Activated CD4-positive, alpha-beta T cell treated with anti-CD3 and anti-CD28 coated beads, Interleukin-2, amount 50 U/mL, for 1 hour (primary cell): ENCODE measurements around the gene THSD4.

Experiments
- DNase-seq: peaks from one replicate; pipeline ENCODE4 v3.0.0-alpha.2; 2020

Gene THSD4

GRCh38 chr15:71114887-71115566 is at the start of gene THSD4:
Gene THSD4 (plus strand): TSS chr15:71115471.
- DNase-seq = peak; percentile 45

- DNase-seq = no peak
Measured at GRCh38 chr15:71066983-71067382, 48.3 kb upstream of the THSD4 start.

- DNase-seq = no peak
Measured at GRCh38 chr15:71069693-71070092, 45.6 kb upstream of the THSD4 start.

GRCh38 chr15:71071529-71071928 is 43.7 kb upstream of the THSD4 start:
- DNase-seq = no peak

- no peak for DNase-seq
Measured at GRCh38 chr15:71072423-71072822, 42.8 kb upstream of the THSD4 start.

- no peak for DNase-seq
Measured at GRCh38 chr15:71078506-71079207, 36.6 kb upstream of the THSD4 start.

GRCh38 chr15:71079208-71080044 is 35.8 kb upstream of the THSD4 start:
- DNase-seq = no peak

GRCh38 chr15:71080166-71080565 is 35.1 kb upstream of the THSD4 start:
- no peak for DNase-seq

GRCh38 chr15:71080705-71081104 is 34.6 kb upstream of the THSD4 start:
- no peak for DNase-seq

- DNase-seq = no peak
Measured at GRCh38 chr15:71082803-71083202, 32.5 kb upstream of the THSD4 start.

GRCh38 chr15:71083349-71083748 is 31.9 kb upstream of the THSD4 start:
- DNase-seq = no peak

- DNase-seq = no peak
Measured at GRCh38 chr15:71084264-71084663, 31.0 kb upstream of the THSD4 start.

- no peak for DNase-seq
Measured at GRCh38 chr15:71085809-71086208, 29.5 kb upstream of the THSD4 start.

- DNase-seq = no peak
Measured at GRCh38 chr15:71088155-71088554, 27.1 kb upstream of the THSD4 start.

- no peak for DNase-seq
Measured at GRCh38 chr15:71088683-71089082, 26.6 kb upstream of the THSD4 start.

GRCh38 chr15:71089801-71090200 is 25.5 kb upstream of the THSD4 start:
- DNase-seq = no peak

- DNase-seq = no peak
Measured at GRCh38 chr15:71091601-71092000, 23.7 kb upstream of the THSD4 start.

- DNase-seq = no peak
Measured at GRCh38 chr15:71092056-71092600, 23.1 kb upstream of the THSD4 start.

- DNase-seq = no peak
Measured at GRCh38 chr15:71093054-71094024, 21.9 kb upstream of the THSD4 start.

GRCh38 chr15:71094137-71094536 is 21.1 kb upstream of the THSD4 start:
- DNase-seq = no peak

GRCh38 chr15:71096676-71097075 is 18.6 kb upstream of the THSD4 start:
- DNase-seq = no peak

- no peak for DNase-seq
Measured at GRCh38 chr15:71097890-71098289, 17.4 kb upstream of the THSD4 start.
